ENCODE measurements around the gene FAF1.

- no peak for TF ChIP-seq RAD21 (IDR thresholded peaks at IDR 0.05; ENCODE audit: low read length)
- TF ChIP-seq, protein P1, sequence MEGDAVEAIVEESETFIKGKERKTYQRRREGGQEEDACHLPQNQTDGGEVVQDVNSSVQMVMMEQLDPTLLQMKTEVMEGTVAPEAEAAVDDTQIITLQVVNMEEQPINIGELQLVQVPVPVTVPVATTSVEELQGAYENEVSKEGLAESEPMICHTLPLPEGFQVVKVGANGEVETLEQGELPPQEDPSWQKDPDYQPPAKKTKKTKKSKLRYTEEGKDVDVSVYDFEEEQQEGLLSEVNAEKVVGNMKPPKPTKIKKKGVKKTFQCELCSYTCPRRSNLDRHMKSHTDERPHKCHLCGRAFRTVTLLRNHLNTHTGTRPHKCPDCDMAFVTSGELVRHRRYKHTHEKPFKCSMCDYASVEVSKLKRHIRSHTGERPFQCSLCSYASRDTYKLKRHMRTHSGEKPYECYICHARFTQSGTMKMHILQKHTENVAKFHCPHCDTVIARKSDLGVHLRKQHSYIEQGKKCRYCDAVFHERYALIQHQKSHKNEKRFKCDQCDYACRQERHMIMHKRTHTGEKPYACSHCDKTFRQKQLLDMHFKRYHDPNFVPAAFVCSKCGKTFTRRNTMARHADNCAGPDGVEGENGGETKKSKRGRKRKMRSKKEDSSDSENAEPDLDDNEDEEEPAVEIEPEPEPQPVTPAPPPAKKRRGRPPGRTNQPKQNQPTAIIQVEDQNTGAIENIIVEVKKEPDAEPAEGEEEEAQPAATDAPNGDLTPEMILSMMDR (IDR thresholded peaks at IDR 0.05), result no peak
- TF ChIP-seq, protein P2, sequence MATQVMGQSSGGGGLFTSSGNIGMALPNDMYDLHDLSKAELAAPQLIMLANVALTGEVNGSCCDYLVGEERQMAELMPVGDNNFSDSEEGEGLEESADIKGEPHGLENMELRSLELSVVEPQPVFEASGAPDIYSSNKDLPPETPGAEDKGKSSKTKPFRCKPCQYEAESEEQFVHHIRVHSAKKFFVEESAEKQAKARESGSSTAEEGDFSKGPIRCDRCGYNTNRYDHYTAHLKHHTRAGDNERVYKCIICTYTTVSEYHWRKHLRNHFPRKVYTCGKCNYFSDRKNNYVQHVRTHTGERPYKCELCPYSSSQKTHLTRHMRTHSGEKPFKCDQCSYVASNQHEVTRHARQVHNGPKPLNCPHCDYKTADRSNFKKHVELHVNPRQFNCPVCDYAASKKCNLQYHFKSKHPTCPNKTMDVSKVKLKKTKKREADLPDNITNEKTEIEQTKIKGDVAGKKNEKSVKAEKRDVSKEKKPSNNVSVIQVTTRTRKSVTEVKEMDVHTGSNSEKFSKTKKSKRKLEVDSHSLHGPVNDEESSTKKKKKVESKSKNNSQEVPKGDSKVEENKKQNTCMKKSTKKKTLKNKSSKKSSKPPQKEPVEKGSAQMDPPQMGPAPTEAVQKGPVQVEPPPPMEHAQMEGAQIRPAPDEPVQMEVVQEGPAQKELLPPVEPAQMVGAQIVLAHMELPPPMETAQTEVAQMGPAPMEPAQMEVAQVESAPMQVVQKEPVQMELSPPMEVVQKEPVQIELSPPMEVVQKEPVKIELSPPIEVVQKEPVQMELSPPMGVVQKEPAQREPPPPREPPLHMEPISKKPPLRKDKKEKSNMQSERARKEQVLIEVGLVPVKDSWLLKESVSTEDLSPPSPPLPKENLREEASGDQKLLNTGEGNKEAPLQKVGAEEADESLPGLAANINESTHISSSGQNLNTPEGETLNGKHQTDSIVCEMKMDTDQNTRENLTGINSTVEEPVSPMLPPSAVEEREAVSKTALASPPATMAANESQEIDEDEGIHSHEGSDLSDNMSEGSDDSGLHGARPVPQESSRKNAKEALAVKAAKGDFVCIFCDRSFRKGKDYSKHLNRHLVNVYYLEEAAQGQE (IDR thresholded peaks at IDR 0.05; ENCODE audit: low read depth, low read length), result no peak
- TF ChIP-seq MXI1 (IDR thresholded peaks at IDR 0.05; ENCODE audit: low read depth, low read length), result no peak
Observed at GRCh38 chr1:50833216-50833615, 126.9 kb downstream of the FAF1 start.
